Body of pancreas (tissue), 4 donors: Measurements from ENCODE around the gene P4HB. TPM values are rescaled to one million over a fixed set of nuclear protein-coding genes. Genes with fewer than 3 reads are reported as not detected.

ENCODE experiments used
- ATAC-seq: fragments of 150-250 bp; one replicate; pipeline ENCODE4 v1.9.1; 2016
- DNase-seq, 4 donors: peaks; one replicate each; pipeline ENCODE4 v3.0.0-alpha.2; 2019
- H3K27ac ChIP-seq, 4 donors: fragments of 200-600 bp; sonication (generic); 1 replicate in 3 of 4; 2 replicates in 1 of 4; pipeline versions ENCODE4 v1.5.1 to v1.6.1; 2016 to 2019; ENCODE audit warnings: mild to moderate bottlenecking in 1 of 4, mixed read lengths in 1 of 4, moderate library complexity in 1 of 4
- H3K27me3 ChIP-seq, 2 donors: fragments of 200-600 bp; sonication (generic); one replicate each; pipeline ENCODE4 v1.6.0; 2016; ENCODE audit warnings: mild to moderate bottlenecking in 1 of 2
- H3K36me3 ChIP-seq, 2 donors: fragments of 200-600 bp; sonication (generic); replicated peaks in 1 of 2; 2 replicates each; pipeline ENCODE4 v1.5.1; 2016; ENCODE audit warnings: low read depth in 2 of 2; ENCODE audit not compliant: insufficient read depth in 1 of 2
- H3K4me1 ChIP-seq: fragments of 200-600 bp; sonication (generic); one replicate; pipeline ENCODE4 v1.6.0; 2016
- H3K4me3 ChIP-seq, 2 donors: fragments of 200-600 bp; sonication (generic); 1 replicate in 1 of 2; 2 replicates in 1 of 2; pipeline ENCODE4 v1.5.1; 2016 to 2019
- H3K9me3 ChIP-seq, 3 donors: fragments of 200-600 bp; sonication (generic); 1 replicate in 2 of 3; 2 replicates in 1 of 3; pipeline ENCODE4 v1.5.1; 2016
- CTCF ChIP-seq, 7 experiments: fragments of 450-650 bp in 4 of 7; fragments of 200-600 bp in 3 of 7; sonication (generic) in 3 of 7; IDR thresholded peaks; one replicate each; pipeline ENCODE4 v1.5.1; 2016 to 2019; ENCODE audit warnings: antibody characterized with exemption in 7 of 7
- POLR2A ChIP-seq, 3 donors: fragments of 450-650 bp; IDR thresholded peaks; one replicate each; pipeline ENCODE4 v1.6.1; 2016; ENCODE audit warnings: antibody characterized with exemption in 3 of 3, mild to moderate bottlenecking in 2 of 3
- WGBS, 2 donors: methylation state at CpG; one replicate each; pipeline ENCODE4 v1.1.5; 2017; 5-methylcytosine and 5-hydroxymethylcytosine counted together
- intact Hi-C: fragments of 100-400 bp; cut with DNase I; formaldehyde crosslinking; loops from one replicate; pipeline ENCODE4 v1.15.1; 2023
- total RNA-seq, 2 donors: library from RNA; depleted of rRNA; stranded (reverse); fragments of >200 nt; gene quantifications; one replicate each; pipeline ENCODE4 v1.1.0, GENCODE V29; 2016

P4HB gene
- total RNA-seq, 2 donors from 2014 or later = 1,462 to 4,394 TPM

DNA sequence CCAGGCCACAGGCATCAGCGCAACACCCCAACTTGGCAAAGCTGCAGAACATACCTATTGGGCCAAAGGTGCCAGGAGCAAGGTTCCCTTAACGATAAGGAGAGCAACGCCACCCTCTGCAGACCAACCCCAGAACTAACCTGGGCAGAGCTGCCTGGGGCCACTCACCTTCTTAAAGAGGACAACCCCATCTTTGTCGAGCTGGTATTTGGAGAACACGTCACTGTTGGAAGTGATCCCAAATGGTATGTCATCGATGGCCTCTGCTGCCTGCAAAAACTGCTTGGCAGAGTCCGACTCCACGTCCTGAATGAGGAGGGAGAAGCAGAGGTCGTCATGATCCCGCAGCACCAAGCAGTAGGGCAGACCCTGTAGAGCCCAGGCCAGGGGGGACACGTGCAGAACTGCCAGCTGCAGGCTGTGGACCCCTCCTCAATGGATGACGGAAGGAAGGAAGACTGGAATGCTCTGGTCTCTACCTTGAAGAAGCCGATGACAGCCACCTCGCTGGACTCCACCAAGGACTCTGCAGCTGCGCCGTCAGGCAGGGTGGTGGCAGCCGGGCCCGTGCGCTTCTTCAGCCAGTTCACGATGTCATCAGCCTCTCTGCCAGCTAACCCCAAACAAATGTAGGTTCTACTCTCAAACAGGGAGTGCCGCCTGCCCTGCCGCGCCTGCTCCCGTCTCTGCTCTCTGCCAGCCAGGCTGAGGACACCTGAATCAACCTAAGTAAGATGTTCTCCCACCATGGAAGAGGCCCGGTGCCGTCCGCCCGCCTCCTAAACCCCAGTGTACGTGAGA, 5.2 kb downstream of the P4HB start:
- Histone ChIP-seq H3K9me3 (no peaks in the 10 kb centered on the region), H3K27ac (peak overlapping the region; percentile 20 to 95 (median 47)), H3K4me3 (no peak overlapping the region), H3K36me3 (peaks cover 12 to 22% of the 10 kb centered on the region in 2 donors), H3K4me1 (peaks cover 63% of the 10 kb centered on the region), H3K27me3 (no peaks in the 10 kb centered on the region)
- ATAC-seq = peak; percentile 63
- WGBS, 2 donors = 40% methylated on average over 7 to 29 of the region's 29 CpGs
- peak; percentile 79 to 90 (median 85) for DNase-seq
- peak in 4 of 7 experiments; percentile 47 to 58 (median 54) for TF ChIP-seq CTCF (IDR thresholded peaks at IDR 0.05)
- peak in 2 of 3 donors; percentile 28 to 50 for TF ChIP-seq POLR2A (IDR thresholded peaks at IDR 0.05)
- intact Hi-C loops = no loop called here

- DNase-seq (no peak), ATAC-seq (no peak)
- Histone ChIP-seq H3K36me3 (peaks cover 13 to 27% of the 10 kb centered on the region in 2 donors), H3K9me3 (no peaks in the 10 kb centered on the region), H3K27me3 (no peaks in the 10 kb centered on the region), H3K27ac (no peak overlapping the region), H3K4me3 (no peak overlapping the region), H3K4me1 (peaks cover 46% of the 10 kb centered on the region)
- no peak for TF ChIP-seq CTCF (IDR thresholded peaks at IDR 0.05)
- TF ChIP-seq POLR2A (IDR thresholded peaks at IDR 0.05) = no peak
- 67 to 91% methylated on average over 3 to 12 of the region's 12 CpGs for WGBS, 2 donors
- intact Hi-C loops = no loop called here
Observed at GRCh38 chr17:81852237-81852636, 8.1 kb downstream of the P4HB start.

DNA sequence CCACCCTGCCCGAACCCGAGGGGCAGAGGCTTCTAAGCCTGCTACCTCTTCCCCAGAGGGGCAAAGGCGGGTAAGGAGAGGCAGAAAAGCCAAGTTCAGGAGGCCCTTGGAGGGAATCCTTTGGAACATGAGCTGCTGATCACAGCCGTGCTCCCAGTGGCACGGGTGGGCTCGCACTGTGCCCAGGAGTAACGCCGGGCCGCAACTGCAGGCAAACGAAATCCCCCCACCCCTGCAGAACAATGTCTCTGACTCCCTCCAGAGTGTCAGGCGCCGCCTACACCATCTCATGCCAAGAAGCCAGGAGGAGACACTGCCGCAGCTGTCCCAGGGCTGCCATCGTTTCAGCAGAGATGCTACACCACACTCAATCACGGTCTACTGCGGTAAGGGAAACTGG, 8.9 kb downstream of the P4HB start:
- no peak overlapping the region for H3K4me3 ChIP-seq
- H3K27ac ChIP-seq = no peak overlapping the region
- DNase-seq (no peak), ATAC-seq (no peak)
- no peaks in the 10 kb centered on the region for H3K9me3 ChIP-seq
- H3K4me1 ChIP-seq = peaks cover 41% of the 10 kb centered on the region
- intact Hi-C loops = no loop called here
- no peaks in the 10 kb centered on the region for H3K27me3 ChIP-seq
- peaks cover 18 to 34% of the 10 kb centered on the region in 2 donors for H3K36me3 ChIP-seq
- TF ChIP-seq POLR2A (IDR thresholded peaks at IDR 0.05) (no peak), CTCF (IDR thresholded peaks at IDR 0.05) (no peak)
- WGBS, 2 donors = 86 to 90% methylated on average over 2 to 16 of the region's 16 CpGs

- intact Hi-C loops = no loop called here
- ATAC-seq (no peak), DNase-seq (no peak)
- Histone ChIP-seq H3K9me3 (no peaks in the 10 kb centered on the region), H3K27ac (no peak overlapping the region), H3K36me3 (peaks cover 37 to 52% of the 10 kb centered on the region in 2 donors), H3K27me3 (no peaks in the 10 kb centered on the region), H3K4me3 (no peak overlapping the region), H3K4me1 (peaks cover 21% of the 10 kb centered on the region)
- TF ChIP-seq POLR2A (IDR thresholded peaks at IDR 0.05) (no peak), CTCF (IDR thresholded peaks at IDR 0.05) (no peak)
- 88 to 90% methylated on average over 12 of the region's 12 CpGs for WGBS, 2 donors
Observed at GRCh38 chr17:81849457-81849856, 10.9 kb downstream of the P4HB start.
